IPS-15b (cell line): ENCODE measurements around the gene CD200R1L.

Experiments
- H3K27me3 ChIP-seq: one replicate; pipeline ENCODE4 v1.6.1; 2013; ENCODE audit warnings: low read length; ENCODE audit not compliant: control insufficient read depth, insufficient read depth
- H3K36me3 ChIP-seq: one replicate; pipeline ENCODE4 v1.6.1; 2013; ENCODE audit warnings: low read length; ENCODE audit not compliant: control insufficient read depth, insufficient read depth
- H3K4me1 ChIP-seq: one replicate; pipeline ENCODE4 v1.6.1; 2013; ENCODE audit warnings: mild to moderate bottlenecking, low read length; ENCODE audit not compliant: control insufficient read depth, insufficient read depth
- H3K4me3 ChIP-seq: one replicate; pipeline ENCODE4 v1.5.1; 2013; ENCODE audit warnings: low read depth, low read length
- H3K9ac ChIP-seq: one replicate; pipeline ENCODE4 v1.6.1; 2013; ENCODE audit warnings: low read depth, mild to moderate bottlenecking, low read length
- H3K9me3 ChIP-seq: one replicate; pipeline ENCODE4 v1.6.1; 2013; ENCODE audit warnings: mild to moderate bottlenecking, low read length; ENCODE audit not compliant: control insufficient read depth, insufficient read depth

The CD200R1L gene

GRCh38 chr3:112846764-112847163 lies at the start of gene CD200R1L:
TSS of gene CD200R1L (minus strand) at chr3:112846864. CDS start at chr3:112829367, 17,497 bp downstream.
- Histone ChIP-seq H3K9me3 (no peaks in the 10 kb centered on the region), H3K9ac (no peak within 1 kb of the TSS)

GRCh38 chr3:112894258-112894657 lies 47.6 kb upstream of the CD200R1L start:
- Histone ChIP-seq H3K27me3 (no peaks in the 10 kb centered on the region), H3K9ac (no peak overlapping the region), H3K4me1 (peaks cover 37% of the 10 kb centered on the region), H3K9me3 (no peaks in the 10 kb centered on the region), H3K36me3 (no peaks in the 10 kb centered on the region), H3K4me3 (no peak overlapping the region)

More at GRCh38 chr3:112846764-112847163, at the start of gene CD200R1L:
- Histone ChIP-seq H3K36me3 (no peaks in the 10 kb centered on the region), H3K4me1 (no peaks in the 10 kb centered on the region), H3K27me3 (no peaks in the 10 kb centered on the region), H3K4me3 (no peak within 1 kb of the TSS)

GRCh38 chr3:112889357-112889756 lies 42.7 kb upstream of the CD200R1L start:
- peaks cover 15% of the 10 kb centered on the region for H3K4me1 ChIP-seq
- H3K9ac ChIP-seq = no peak overlapping the region
- no peaks in the 10 kb centered on the region for H3K9me3 ChIP-seq
- H3K4me3 ChIP-seq = no peak overlapping the region
- no peaks in the 10 kb centered on the region for H3K36me3 ChIP-seq
- H3K27me3 ChIP-seq = no peaks in the 10 kb centered on the region

- peaks cover 9% of the 10 kb centered on the region for H3K4me1 ChIP-seq
- no peak overlapping the region for H3K9ac ChIP-seq
- H3K4me3 ChIP-seq = no peak overlapping the region
- H3K27me3 ChIP-seq = no peaks in the 10 kb centered on the region
- H3K9me3 ChIP-seq = no peaks in the 10 kb centered on the region
- H3K36me3 ChIP-seq = no peaks in the 10 kb centered on the region
These were observed 41.9 kb upstream of the CD200R1L start for GRCh38 chr3:112888381-112889085.

GRCh38 chr3:112884678-112885290 lies 38.1 kb upstream of the CD200R1L start:
- no peak overlapping the region for H3K9ac ChIP-seq
- H3K36me3 ChIP-seq = no peaks in the 10 kb centered on the region
- H3K4me1 ChIP-seq = peaks cover 6% of the 10 kb centered on the region

GRCh38 chr3:112881891-112882290 lies 35.2 kb upstream of the CD200R1L start:
- no peaks in the 10 kb centered on the region for H3K4me1 ChIP-seq
- no peak overlapping the region for H3K4me3 ChIP-seq
- H3K9me3 ChIP-seq = no peaks in the 10 kb centered on the region
- H3K27me3 ChIP-seq = no peaks in the 10 kb centered on the region
- H3K36me3 ChIP-seq = no peaks in the 10 kb centered on the region
- no peak overlapping the region for H3K9ac ChIP-seq

More at GRCh38 chr3:112884678-112885290, 38.1 kb upstream of the CD200R1L start:
- H3K9me3 ChIP-seq = no peaks in the 10 kb centered on the region
- H3K27me3 ChIP-seq = no peaks in the 10 kb centered on the region
- H3K4me3 ChIP-seq = no peak overlapping the region

GRCh38 chr3:112875561-112875960 lies 28.9 kb upstream of the CD200R1L start:
- H3K27me3 ChIP-seq = no peaks in the 10 kb centered on the region
- peaks cover 4% of the 10 kb centered on the region for H3K4me1 ChIP-seq
- H3K4me3 ChIP-seq = no peak overlapping the region
- H3K36me3 ChIP-seq = no peaks in the 10 kb centered on the region
- no peak overlapping the region for H3K9ac ChIP-seq
- H3K9me3 ChIP-seq = no peaks in the 10 kb centered on the region

- H3K4me3 ChIP-seq = no peak overlapping the region
- H3K36me3 ChIP-seq = no peaks in the 10 kb centered on the region
- H3K4me1 ChIP-seq = peaks cover 4% of the 10 kb centered on the region
- no peak overlapping the region for H3K9ac ChIP-seq
- no peaks in the 10 kb centered on the region for H3K9me3 ChIP-seq
- no peaks in the 10 kb centered on the region for H3K27me3 ChIP-seq
These were observed 28.1 kb upstream of the CD200R1L start for GRCh38 chr3:112874725-112875124.

- no peaks in the 10 kb centered on the region for H3K36me3 ChIP-seq
- no peak overlapping the region for H3K4me3 ChIP-seq
- H3K9ac ChIP-seq = no peak overlapping the region
- H3K27me3 ChIP-seq = no peaks in the 10 kb centered on the region
- H3K4me1 ChIP-seq = peaks cover 4% of the 10 kb centered on the region
- H3K9me3 ChIP-seq = no peaks in the 10 kb centered on the region
These were observed 27.0 kb upstream of the CD200R1L start for GRCh38 chr3:112873632-112874031.

GRCh38 chr3:112871735-112872134 lies 25.1 kb upstream of the CD200R1L start:
- H3K9me3 ChIP-seq = no peaks in the 10 kb centered on the region
- H3K9ac ChIP-seq = no peak overlapping the region
- H3K27me3 ChIP-seq = no peaks in the 10 kb centered on the region
- no peak overlapping the region for H3K4me3 ChIP-seq
- peaks cover 4% of the 10 kb centered on the region for H3K4me1 ChIP-seq
- H3K36me3 ChIP-seq = no peaks in the 10 kb centered on the region

- Histone ChIP-seq H3K9me3 (no peaks in the 10 kb centered on the region), H3K27me3 (no peaks in the 10 kb centered on the region), H3K9ac (no peak overlapping the region), H3K4me3 (no peak overlapping the region), H3K36me3 (no peaks in the 10 kb centered on the region), H3K4me1 (no peaks in the 10 kb centered on the region)
These were observed 19.1 kb upstream of the CD200R1L start for GRCh38 chr3:112865757-112866156.

- peaks cover 11% of the 10 kb centered on the region for H3K9me3 ChIP-seq
- H3K27me3 ChIP-seq = no peaks in the 10 kb centered on the region
- H3K4me3 ChIP-seq = no peak overlapping the region
- no peaks in the 10 kb centered on the region for H3K36me3 ChIP-seq
- H3K9ac ChIP-seq = no peak overlapping the region
- H3K4me1 ChIP-seq = no peaks in the 10 kb centered on the region
These were observed 14.2 kb upstream of the CD200R1L start for GRCh38 chr3:112860898-112861297.
